Keratinocyte (primary cell): Measurements from ENCODE around the gene TPGS2. TPM values are rescaled to one million over a fixed set of nuclear protein-coding genes. Genes with fewer than 3 reads are reported as not detected.

Source experiments
- DNase-seq: peaks from one replicate; pipeline ENCODE4 v3.0.0-alpha.2; 2011; ENCODE audit warnings: low read depth, missing footprints, low spot score
- FAIRE-seq: peaks from 2 replicates; lab custom pipeline; 2011; peaks lifted over from hg19 to GRCh38; lab: Jason Lieb, UNC
- H2AFZ ChIP-seq: 2 replicates; pipeline ENCODE4 v1.6.0; 2012; ENCODE audit warnings: low read length, control low read depth, inconsistent platforms; ENCODE audit not compliant: control insufficient read depth
- H3K27ac ChIP-seq: 2 replicates; pipeline ENCODE4 v1.5.1; 2011; ENCODE audit warnings: low read length; ENCODE audit not compliant: control insufficient read depth, insufficient read depth
- H3K27me3 ChIP-seq: 3 replicates; pipeline ENCODE4 v1.6.0; 2011; ENCODE audit warnings: low read length; ENCODE audit not compliant: control insufficient read depth, insufficient read depth; ENCODE audit errors: extremely low read depth
- H3K36me3 ChIP-seq, 2 experiments: 2 replicates in 1 of 2; 3 replicates in 1 of 2; pipeline ENCODE4 v1.5.1; 2011; ENCODE audit warnings: low read length in 2 of 2, mild to moderate bottlenecking in 1 of 2; ENCODE audit not compliant: control insufficient read depth in 2 of 2, insufficient read depth in 2 of 2; ENCODE audit errors: extremely low read depth in 1 of 2
- H3K4me1 ChIP-seq: 3 replicates; pipeline ENCODE4 v1.5.1; 2011; ENCODE audit warnings: low read length; ENCODE audit not compliant: control insufficient read depth, insufficient read depth; ENCODE audit errors: extremely low read depth
- H3K4me2 ChIP-seq: 3 replicates; pipeline ENCODE4 v1.6.0; 2011; ENCODE audit warnings: low read depth, low read length; ENCODE audit not compliant: control insufficient read depth, insufficient read depth; ENCODE audit errors: extremely low read depth
- H3K4me3 ChIP-seq, 3 experiments: fragments of 200-600 bp in 1 of 3; sonication (generic) in 1 of 3; 2 replicates in 2 of 3; 3 replicates in 1 of 3; pipeline ENCODE4 v1.5.1; 2011 to 2016; ENCODE audit warnings: low read length in 3 of 3, mild to moderate bottlenecking in 3 of 3, control low read depth in 2 of 3, inconsistent platforms in 1 of 3, low read depth in 1 of 3, mixed read lengths in 1 of 3, mixed run types in 1 of 3, moderate library complexity in 1 of 3; ENCODE audit not compliant: control insufficient read depth in 2 of 3, insufficient read depth in 2 of 3; ENCODE audit errors: extremely low read depth in 1 of 3
- H3K79me2 ChIP-seq: 2 replicates; pipeline ENCODE4 v1.6.0; 2012; ENCODE audit warnings: low read length; ENCODE audit not compliant: control insufficient read depth, insufficient read depth
- H3K9ac ChIP-seq: 3 replicates; pipeline ENCODE4 v1.6.0; 2011; ENCODE audit warnings: low read length; ENCODE audit not compliant: control insufficient read depth, insufficient read depth; ENCODE audit errors: extremely low read depth
- H3K9me1 ChIP-seq: 3 replicates; pipeline ENCODE4 v1.6.0; 2011; ENCODE audit warnings: low read length; ENCODE audit not compliant: control insufficient read depth, insufficient read depth; ENCODE audit errors: extremely low read depth
- H3K9me3 ChIP-seq: 2 replicates; pipeline ENCODE4 v1.5.1; 2012; ENCODE audit warnings: low read depth, low read length; ENCODE audit not compliant: control insufficient read depth
- H4K20me1 ChIP-seq: 3 replicates; pipeline ENCODE4 v1.6.0; 2011; ENCODE audit warnings: low read length; ENCODE audit not compliant: control insufficient read depth, insufficient read depth; ENCODE audit errors: extremely low read depth
- CTCF ChIP-seq, 3 experiments: IDR thresholded peaks in 1 of 3; conservative IDR thresholded peaks in 1 of 3; optimal IDR thresholded peaks in 1 of 3; 2 replicates in 2 of 3; 3 replicates in 1 of 3; pipeline versions ENCODE3 to v1.5.1; 2011; ENCODE audit warnings: low read length in 3 of 3, mild to moderate bottlenecking in 3 of 3, moderate library complexity in 2 of 3, control low read depth in 1 of 3, inconsistent platforms in 1 of 3; ENCODE audit not compliant: insufficient read depth in 2 of 3; ENCODE audit errors: extremely low read depth in 1 of 3
- EZH2 ChIP-seq: IDR thresholded peaks from one replicate; pipeline ENCODE4 v1.6.1; 2012; ENCODE audit warnings: inconsistent platforms, mild to moderate bottlenecking, low read length, moderate library complexity
- dilution Hi-C: fragments of 300-500 bp; cut with MboI; formaldehyde crosslinking; loops from one replicate; pipeline ENCODE4 v1.7.0; 2020; ENCODE audit warnings: low sequenced_read_pairs; ENCODE audit not compliant: extremely low pct_ligation_motif_present
- polyA plus RNA-seq, 5 experiments: library from polyadenylated mRNA; depleted of rRNA in 3 of 5; stranded (reverse) in 3 of 5; stranded (forward) in 1 of 5; unstranded in 1 of 5; fragments of >200 nt; gene quantifications; 1 replicate in 1 of 5; 2 replicates in 3 of 5; 3 replicates in 1 of 5; pipeline versions ENCODE4 v1.2.1 to v1.2.3, GENCODE V29; 2011 to 2012; ENCODE audit warnings: missing spikeins in 2 of 5, low read depth in 1 of 5, low replicate concordance in 1 of 5

The TPGS2 gene
- polyA plus RNA-seq, 1 donor (not counting 4 experiments of a cell fraction or from before 2014, with no cell fraction given): 254 TPM

- DNase-seq: no peak
- FAIRE-seq: no peak
- Histone ChIP-seq H3K4me3 (no peak overlapping the region), H3K27me3 (no peaks in the 10 kb centered on the region), H3K4me2 (no peak overlapping the region), H3K4me1 (peaks cover 8% of the 10 kb centered on the region), H3K36me3 (no peaks in the 10 kb centered on the region), H2AFZ (no peak overlapping the region), H3K79me2 (no peaks in the 10 kb centered on the region), H3K9ac (no peak overlapping the region), H3K27ac (no peak overlapping the region), H4K20me1 (no peaks in the 10 kb centered on the region), H3K9me3 (no peaks in the 10 kb centered on the region), H3K9me1 (no peaks in the 10 kb centered on the region)
- TF ChIP-seq EZH2 (no peak), CTCF (optimal IDR thresholded peaks at IDR 0.05 in 1 of 3, IDR thresholded peaks at IDR 0.05 in 1 of 3, conservative IDR thresholded peaks at IDR 0.05 in 1 of 3; ENCODE audit: extremely low read depth in 1 of 3, insufficient read depth in 2 of 3, low read length in 3 of 3) (no peak)
- dilution Hi-C loops: no loop called here
These were observed 20.6 kb upstream of the TPGS2 start for GRCh38 chr18:36849288-36850006.

- FAIRE-seq (no peak), DNase-seq (no peak)
- Histone ChIP-seq H3K9ac (no peak overlapping the region), H4K20me1 (no peaks in the 10 kb centered on the region), H3K36me3 (no peaks in the 10 kb centered on the region), H3K4me3 (no peak overlapping the region), H3K27ac (no peak overlapping the region), H3K9me3 (no peaks in the 10 kb centered on the region), H2AFZ (no peak overlapping the region), H3K9me1 (no peaks in the 10 kb centered on the region), H3K27me3 (no peaks in the 10 kb centered on the region), H3K79me2 (no peaks in the 10 kb centered on the region), H3K4me1 (peaks cover 8% of the 10 kb centered on the region), H3K4me2 (no peak overlapping the region)
- dilution Hi-C loops: no loop called here
- no peak for TF ChIP-seq EZH2
- TF ChIP-seq CTCF (optimal IDR thresholded peaks at IDR 0.05 in 1 of 3, IDR thresholded peaks at IDR 0.05 in 1 of 3, conservative IDR thresholded peaks at IDR 0.05 in 1 of 3; ENCODE audit: extremely low read depth in 1 of 3, insufficient read depth in 2 of 3, low read length in 3 of 3): no peak
These were observed 19.8 kb upstream of the TPGS2 start for GRCh38 chr18:36848609-36849008.
